ENCODE measurements around the gene DCK.
"Not testable (repeated sequence)": the region's sequence is repeated elsewhere in the genome, so short reads cannot be mapped to it uniquely, and the experiment has no call there.

The DCK gene

DNA sequence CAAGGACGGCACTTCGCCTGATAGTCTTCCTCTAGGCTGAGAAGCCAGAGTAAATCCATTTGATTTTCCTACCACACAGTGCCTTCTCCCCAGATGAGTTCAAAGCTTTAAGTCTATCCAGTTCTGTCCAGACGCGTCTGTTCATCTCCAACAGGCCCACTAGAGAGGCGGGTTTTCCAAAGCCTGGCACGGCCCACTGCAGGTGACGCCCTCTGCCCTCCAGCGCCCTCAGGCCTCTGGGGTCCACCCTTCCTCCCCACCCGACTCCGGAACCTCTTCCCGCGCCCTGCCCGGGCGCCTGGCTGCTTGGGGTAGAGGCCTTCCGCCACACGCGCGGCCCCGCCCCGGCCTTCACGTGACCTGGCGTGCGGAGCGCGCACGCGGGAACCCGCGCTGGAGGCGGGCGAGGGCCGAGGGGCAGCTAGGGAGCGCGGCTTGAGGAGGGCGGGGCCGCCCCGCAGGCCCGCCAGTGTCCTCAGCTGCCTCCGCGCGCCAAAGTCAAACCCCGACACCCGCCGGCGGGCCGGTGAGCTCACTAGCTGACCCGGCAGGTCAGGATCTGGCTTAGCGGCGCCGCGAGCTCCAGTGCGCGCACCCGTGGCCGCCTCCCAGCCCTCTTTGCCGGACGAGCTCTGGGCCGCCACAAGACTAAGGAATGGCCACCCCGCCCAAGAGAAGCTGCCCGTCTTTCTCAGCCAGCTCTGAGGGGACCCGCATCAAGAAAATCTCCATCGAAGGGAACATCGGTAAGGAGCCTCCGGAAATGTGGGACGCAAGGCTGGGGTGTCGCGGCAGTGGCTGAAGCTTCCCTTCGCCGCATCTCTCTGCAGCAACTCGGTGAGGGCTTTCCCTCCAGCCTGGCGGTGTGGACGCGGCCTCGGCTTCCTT lies at the start of gene DCK:
Gene DCK, plus strand, starts transcription at position 469 of the 888 bp plus-strand sequence. Its CDS starts 187 bp downstream, at position 656.
- peak; percentile 88 for DNase-seq

DNA sequence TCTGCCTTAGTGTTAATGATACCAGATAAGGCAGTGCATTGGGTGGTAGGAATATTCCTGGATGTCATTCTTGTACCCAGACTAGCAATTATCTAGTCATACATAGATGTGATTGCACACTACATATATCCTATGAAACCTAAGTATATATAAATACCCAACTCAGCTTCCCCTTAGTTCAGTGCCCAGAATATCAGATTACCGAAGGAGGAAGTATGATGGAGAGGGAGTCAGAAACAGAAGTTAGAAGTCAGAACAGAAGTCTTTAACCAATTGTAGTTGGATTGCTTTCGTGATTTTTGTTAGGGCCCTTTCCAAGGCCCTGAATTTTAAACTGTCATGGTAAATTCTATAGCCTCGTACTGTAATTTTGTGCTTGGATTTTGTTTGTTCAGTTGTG lies 48.4 kb upstream of the DCK start:
- no peak for DNase-seq

DNA sequence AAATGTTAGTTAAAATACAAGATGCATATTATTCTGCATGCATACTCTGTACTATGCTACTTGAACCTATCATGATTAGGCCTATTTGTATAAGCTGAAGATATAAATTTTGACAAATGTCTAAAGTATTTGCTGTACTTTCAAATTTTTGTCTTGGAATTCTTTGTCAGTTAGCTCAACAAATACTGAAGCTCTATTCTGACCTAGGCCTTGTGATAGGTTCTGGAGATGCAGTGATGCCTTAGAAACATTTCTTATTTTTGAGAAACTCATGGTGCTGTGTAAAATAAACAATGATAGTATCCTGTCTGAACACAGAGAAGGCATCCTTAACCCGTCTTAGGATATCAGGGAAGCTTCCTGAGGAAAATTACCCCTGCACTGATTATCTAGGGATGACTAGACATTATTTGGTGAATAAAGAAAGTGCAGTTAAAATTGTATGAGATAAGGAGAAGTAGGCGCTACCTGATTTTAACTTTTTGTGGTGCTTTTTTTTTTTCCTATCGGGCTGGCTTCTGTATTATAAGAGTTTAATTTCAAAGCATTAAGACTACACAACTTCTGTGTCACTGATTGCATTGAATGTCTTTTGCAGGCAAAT lies 47.9 kb upstream of the DCK start:
- no peak for DNase-seq

GRCh38 chr4:70946939-70947338 lies 46.5 kb upstream of the DCK start:
- no peak for DNase-seq

GRCh38 chr4:70948665-70949260 lies 44.7 kb upstream of the DCK start:
- DNase-seq: no peak

DNA sequence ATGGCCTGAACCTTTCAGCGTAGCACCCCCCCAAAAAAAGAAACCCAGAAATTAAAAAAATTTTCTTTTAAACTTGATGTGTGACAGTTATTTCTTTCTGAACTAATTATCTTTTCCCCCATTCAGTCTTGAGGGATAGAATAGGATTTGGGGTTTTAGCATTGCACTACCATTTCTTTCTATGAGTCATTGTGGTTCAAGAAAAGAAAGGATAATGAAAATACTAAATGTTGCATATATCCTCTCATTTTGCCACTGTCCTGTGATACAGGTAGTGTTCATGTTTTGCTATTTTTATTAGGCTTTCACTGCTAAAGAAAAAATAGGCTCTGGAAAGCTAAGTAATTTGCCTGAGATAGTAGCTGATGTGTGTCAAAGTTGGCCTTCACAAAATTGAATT lies 39.4 kb upstream of the DCK start:
- no peak for DNase-seq

GRCh38 chr4:70956549-70957210 lies 36.8 kb upstream of the DCK start:
- DNase-seq: no peak

DNA sequence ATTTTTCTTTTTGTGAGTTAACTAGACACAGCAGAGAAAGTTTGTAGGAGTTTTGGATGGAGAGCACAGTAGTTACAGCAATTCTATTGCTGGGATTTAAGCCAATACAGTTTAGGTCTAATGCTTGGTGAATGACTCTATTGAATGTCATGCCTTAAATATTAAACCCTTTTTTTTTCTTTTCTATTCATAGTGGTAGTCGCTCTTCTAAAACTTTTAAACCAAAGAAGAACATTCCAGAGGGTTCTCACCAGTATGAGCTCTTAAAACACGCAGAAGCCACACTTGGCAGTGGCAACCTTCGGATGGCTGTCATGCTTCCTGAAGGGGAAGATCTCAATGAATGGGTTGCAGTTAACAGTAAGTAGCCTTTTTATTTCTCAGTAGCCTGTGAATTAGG lies 34.8 kb upstream of the DCK start:
- no peak for DNase-seq

DNA sequence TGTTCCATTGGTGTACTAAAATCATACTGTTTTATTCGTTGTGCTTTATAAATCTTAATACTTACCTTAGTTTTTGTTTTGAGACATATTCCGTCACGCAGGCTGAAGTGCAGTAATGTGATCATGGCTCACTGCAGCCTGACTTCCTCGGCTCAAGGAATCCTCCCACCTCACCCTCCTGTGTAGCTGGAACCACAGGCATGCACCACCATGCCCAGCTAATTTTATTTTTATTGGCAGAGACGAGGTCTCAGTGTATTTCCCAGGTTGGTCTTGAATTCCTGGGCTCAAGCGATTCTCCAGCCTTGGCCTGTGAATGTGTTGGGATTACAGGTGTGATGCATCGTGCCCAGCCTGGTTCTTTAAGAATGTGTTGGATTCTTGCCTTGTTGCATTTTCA lies 24.4 kb upstream of the DCK start:
- DNase-seq: no peak

GRCh38 chr4:70976252-70976651 lies 17.2 kb upstream of the DCK start:
- DNase-seq: no peak

GRCh38 chr4:70979445-70980008 lies 13.9 kb upstream of the DCK start:
- DNase-seq: no peak

- no peak for DNase-seq
Measured at GRCh38 chr4:70980196-70980595, 13.3 kb upstream of the DCK start.

- no peak for DNase-seq
Measured at GRCh38 chr4:70984106-70984505, 9.3 kb upstream of the DCK start.

GRCh38 chr4:70984589-70984988 lies 8.9 kb upstream of the DCK start:
- no peak for DNase-seq

DNA sequence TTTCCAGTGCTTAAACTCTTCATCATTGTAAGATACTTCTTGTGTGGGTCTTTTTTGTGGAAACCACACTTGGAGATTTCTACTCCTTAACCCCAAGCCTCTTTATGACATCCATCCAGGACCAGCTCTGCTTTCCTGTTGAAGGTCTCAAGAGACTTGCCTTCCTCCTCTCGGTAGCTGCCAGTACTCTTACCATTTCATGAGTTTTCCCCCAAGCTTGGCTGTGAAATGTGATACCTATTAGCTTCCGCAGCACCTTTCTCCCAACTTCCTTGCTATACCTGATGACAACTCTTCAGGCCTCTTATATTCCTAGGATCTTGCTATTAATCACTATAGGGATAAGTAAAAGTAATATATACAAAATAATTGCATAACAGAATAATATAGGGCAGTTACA lies 1.9 kb upstream of the DCK start:
- DNase-seq: no peak

GRCh38 chr4:70992391-70992881 lies 1.0 kb upstream of the DCK start:
- no peak for DNase-seq

GRCh38 chr4:70994069-70994366 lies 569 bp downstream of the DCK start:
- no peak for DNase-seq

DNA sequence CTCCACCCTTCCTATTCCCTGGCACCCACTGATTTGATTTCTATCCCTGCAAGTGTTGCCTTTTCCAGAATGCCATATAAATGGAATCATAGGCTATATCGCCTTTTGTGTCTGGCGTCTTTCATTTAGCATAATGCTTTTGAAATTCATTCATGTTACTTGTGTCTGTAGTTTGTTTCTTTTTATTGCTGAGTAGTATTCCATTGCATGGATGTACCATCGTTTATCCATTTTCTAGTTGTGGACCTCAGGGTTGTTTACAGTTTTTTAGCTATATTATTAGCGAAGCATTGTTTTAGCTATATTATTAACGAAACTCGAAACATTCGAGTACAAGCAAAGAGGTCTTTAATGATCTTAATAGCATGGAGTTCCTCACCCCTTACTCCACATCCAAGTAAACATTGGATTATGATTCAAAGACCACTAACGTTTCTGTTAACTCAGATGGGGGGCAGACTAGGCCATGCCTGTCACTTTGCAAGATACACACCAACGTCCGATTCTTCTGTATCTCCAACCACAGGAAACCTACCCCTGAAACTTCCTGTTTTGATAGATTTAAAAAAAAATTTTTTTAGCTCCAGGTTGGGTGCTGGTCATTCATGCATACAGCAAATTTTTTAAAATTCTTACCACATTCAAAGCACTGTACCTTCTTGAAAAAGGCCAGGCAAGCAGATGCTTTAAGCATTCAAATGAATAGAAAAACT lies 1.1 kb downstream of the DCK start:
- DNase-seq: no peak

GRCh38 chr4:70996018-70996360 lies 2.5 kb downstream of the DCK start:
- DNase-seq: peak; percentile 18

DNA sequence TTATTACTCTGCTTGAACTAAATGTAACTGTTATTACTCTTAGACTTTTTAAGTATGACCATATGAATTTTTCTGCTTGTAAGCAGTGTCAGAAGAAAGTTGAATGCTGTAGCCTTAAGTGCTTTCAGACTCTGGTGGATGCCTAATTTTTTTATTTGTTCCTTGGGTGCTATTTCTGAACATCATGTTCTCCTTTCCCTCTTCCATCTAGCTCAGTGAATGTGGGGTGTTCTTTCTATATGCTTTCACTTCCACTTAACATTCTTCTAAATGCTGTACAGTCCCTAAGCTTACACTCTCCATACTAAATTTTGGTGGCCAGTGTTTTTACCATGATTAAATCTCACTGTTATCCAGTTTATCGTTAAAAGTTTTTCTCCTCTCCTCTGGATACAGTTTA lies 3.6 kb downstream of the DCK start:
- DNase-seq: no peak

DNA sequence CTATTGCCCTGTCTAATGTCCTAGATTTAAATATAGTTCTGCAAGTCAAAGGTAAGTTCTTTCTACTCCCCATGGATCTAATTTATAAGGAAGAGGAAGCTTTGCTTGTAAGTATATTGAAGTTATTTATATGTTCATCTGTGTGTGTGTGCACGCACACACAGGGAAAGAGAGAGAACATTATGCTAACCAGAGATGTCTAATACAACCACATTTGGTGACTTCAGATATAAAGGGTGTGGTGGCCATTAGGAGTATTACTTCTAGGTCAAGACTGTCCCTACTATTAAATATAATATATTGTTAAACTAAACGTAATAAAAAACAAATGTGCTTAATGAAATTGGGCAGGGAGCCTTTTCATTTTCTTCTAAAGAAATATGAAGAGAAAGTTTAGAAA lies 4.1 kb downstream of the DCK start:
- no peak for DNase-seq

DNA sequence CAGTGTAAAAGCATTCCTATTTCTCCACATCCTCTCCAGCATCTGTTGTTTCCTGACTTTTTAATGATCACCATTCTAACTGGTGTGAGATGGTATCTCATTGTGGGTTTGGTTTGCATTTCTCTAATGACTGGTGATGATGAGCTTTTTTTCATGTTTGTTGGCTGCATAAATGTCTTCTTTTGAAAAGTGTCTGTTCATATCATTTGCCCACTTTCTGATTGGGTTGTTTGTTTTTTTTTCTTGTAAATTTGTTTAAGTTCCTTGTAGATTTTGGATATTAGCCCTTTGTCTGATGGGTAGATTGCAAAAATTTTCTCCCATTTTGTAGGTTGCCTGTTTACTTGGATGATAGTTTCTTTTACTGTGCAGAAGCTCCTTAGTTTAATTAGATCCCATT lies 6.2 kb downstream of the DCK start:
- not testable (repeated sequence) for DNase-seq

GRCh38 chr4:71001363-71001762 lies 7.9 kb downstream of the DCK start:
- DNase-seq: not testable (repeated sequence)

Data from CD4-positive, alpha-beta T cell treated with Interleukin-6 for 4 hours (primary cell).